C1 segment of cervical spinal cord (tissue), 14 donors: Measurements from ENCODE around the gene PDGFA.

Experiments used
- DNase-seq, 14 donors: peaks; one replicate each; lab custom pipeline; 2025; lab: John Stamatoyannopoulos, UW

The PDGFA gene

GRCh38 chr7:505171-505570, 14.5 kb downstream of the PDGFA start:
- DNase-seq = no peak

DNA sequence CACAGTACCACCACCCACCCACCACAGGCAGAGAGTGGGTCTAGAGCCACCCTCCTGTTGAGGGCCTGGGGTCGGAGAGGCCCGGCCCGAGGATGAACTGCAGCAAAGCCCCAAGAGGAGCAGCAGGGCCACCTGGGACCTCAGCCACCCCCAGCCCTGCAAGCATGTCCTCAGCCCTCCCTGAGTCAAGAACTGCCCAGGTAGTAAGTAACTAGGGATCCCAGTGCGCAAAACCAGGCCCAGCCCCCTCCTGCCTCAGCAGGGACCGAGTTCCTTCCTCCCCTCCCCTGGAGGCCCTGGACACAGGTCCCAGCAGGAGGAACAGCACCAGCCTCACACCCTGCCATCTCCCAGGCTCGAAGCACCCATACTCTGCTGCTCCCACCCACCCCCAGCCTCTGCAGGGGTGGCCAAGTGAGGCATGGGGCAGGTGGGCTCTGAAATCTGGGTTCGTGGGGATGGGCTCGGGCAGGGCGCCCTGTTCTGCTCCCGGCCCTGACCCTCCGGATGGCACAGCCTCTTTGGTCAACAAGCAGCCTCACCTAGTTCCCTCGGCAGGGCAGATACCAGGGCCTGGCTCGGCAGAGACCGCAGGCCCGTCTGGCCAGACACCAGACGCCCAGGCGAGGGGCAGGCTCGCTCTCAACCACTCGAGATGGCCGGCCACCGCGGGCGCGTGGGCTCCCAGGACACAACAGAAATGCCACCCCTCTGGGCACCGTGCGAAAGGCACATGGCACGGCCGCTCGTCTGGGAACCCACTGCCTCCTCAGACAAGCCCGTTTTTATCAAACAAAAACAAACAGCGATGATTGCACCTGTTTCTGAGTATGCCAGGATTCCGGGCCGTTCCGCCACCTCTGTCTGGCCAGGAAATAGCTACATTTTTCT, 15.2 kb downstream of the PDGFA start:
- DNase-seq = no peak

- DNase-seq = no peak
Observed at GRCh38 chr7:503575-504111, 16.0 kb downstream of the PDGFA start.

- DNase-seq = no peak
Observed at GRCh38 chr7:502296-502695, 17.4 kb downstream of the PDGFA start.

GRCh38 chr7:501526-501925, 18.1 kb downstream of the PDGFA start:
- DNase-seq = no peak

- no peak for DNase-seq
Observed at GRCh38 chr7:500521-501420, 18.9 kb downstream of the PDGFA start.

DNA sequence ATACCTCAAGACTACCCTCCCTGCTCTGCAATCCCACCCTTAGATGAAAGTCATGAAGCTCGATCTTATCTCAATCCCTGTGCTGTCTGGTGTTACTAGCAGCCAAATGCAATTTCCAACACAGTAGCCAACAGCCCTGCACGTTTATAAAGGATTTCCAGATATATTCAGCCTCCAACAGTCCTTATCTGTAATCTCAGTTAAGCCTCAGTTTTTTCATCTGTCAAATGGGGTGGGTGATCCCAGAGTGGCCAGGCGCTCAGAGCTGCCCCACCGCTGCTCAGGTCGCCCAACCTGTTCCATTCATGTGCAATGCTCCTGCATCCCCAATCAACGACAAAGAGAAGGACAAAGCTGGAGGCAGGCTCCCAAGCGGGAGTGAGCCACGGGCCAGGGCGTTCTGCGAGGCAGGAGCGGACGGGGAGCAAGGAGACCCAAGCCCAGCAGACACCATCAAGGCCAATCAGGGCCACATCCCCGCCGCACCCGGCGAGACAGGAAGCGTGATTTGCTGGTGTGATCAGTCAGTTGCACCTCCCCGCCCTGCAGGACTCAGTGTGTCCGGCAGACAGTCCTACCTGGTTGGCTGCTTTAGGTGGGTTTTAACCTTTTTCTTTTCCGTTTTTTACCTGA, 19.7 kb downstream of the PDGFA start:
- no peak for DNase-seq

DNA sequence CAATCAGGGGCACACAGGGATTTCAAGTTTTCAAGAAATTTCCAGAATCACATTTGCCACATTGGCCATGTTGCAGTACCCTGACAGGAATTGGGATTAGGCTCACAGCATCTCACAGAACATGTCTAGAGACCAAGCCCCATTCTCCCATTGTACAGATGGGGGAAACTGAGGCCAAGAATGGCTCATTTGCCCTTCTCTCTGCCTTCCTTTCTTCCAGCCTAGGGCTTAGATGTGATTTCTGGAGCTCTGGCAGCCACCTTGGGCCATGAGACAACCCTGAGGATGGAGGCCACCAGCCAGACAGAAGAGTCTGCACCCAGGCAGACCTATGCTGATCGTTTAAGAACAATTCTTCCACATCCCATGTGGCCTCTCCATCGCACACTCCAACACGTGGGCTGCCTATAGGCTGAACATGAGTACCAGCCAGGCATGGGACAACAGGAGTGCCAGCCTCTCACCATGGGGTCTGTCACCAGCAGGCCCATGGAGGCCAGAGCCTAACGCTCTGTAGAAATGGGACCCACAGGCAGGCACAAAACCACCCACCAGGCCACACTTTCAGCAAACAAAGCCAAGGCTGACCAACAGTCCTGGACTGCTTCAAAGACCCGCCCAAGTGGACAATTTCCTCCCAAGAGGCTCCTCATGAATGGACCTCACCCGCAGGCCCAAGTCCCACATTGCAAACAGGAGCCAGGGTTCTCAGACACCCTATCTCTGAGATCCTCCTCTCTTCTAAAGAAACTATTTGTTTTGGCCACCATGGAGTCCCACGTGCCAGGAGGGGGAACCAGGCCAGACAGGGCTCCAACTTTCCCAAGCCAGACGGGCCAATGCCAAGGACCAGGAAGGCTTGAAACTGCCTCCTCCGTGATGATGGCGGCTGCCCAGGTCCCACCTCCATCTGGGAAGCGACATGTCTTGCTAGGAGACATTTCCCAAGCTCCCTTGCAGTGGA, 20.7 kb downstream of the PDGFA start:
- no peak for DNase-seq

DNA sequence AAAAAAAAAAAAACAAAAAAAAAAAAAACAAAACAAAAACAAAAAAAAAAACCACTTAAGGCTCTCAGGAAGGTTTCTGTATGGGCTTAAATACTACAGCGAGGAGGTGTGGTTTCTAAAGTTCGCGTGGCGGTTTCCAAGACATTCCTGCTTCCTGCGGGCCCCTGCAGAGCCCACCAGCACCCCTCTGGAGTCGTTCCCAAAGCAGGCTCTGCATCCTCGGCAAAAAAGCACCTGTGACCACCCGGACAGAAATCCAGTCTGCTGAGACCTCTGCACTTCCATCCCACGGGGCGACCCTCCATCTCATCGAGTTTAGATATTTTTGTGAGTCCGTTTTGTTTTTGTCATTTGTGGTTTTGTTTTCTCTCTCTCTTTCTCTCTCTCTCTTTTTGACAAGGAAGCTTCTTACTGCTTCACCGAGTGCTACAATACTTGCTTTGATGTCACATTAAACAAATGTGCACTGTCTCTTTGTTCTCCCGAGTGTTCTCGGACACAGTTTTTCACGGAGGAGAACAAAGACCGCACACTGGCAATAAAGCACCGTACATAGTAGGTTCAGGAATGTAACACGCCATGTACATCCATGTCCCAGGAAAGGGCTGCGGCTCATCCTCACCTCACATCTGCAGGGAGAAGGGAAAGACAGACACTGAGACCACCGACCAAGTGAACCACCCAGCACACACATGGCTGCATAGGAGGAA, 21.5 kb downstream of the PDGFA start:
- peak in 9 of 14 donors; percentile 20 to 70 (median 57) for DNase-seq

DNA sequence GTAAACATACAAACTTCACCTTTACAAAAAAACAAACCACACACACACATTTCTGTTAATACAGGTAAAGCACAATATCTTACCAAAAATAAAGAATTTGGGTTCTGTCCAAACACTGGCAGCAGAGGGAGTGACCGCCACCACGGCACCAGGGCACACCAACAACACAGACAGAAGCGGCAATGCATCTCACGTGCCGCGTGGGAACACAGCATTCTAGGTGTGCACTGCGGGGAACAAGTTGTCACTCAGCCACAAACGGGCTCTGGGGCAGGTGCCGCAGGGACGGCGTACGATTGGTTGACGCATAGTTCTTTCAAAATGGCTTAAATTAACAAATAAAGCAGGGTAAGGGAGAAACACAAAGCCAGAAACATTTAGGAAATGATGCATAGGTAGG, 22.3 kb downstream of the PDGFA start:
- no peak for DNase-seq

DNA sequence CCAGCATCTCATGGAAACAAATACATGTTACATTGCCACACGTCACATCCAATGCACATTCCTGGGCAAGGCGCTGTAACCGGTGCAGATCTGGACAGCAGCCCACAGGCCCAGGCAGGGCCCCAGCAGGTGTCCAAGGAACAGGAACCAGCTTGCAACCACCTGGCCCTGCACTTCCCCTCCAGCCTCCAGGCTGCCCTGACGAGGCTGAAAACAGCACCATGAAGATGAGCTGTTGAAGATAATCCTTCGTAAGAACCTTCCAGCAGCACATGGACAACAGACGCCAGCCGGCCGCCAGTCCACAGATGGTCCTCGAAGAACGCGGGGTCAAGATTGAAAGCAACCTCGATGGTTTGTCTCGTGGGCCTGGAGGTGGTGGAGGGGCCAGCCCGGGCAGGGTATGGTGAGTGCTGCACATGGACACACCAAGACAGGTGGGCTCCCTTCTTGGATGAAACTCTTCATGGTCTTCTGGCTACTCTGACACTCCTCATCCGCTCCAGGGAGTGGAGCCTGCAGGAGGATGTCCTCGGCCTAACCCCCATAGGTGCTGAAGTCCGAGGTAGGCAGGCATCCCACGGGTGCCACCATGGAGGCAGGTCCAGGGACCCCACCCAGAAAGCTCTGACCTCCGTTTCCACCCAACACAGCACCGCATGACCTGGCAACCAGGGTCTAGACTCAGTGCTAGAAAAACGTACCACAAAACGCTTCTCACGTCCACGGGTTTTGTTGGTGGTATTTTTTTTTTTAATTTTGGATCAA, 22.9 kb downstream of the PDGFA start:
- DNase-seq = no peak

DNA sequence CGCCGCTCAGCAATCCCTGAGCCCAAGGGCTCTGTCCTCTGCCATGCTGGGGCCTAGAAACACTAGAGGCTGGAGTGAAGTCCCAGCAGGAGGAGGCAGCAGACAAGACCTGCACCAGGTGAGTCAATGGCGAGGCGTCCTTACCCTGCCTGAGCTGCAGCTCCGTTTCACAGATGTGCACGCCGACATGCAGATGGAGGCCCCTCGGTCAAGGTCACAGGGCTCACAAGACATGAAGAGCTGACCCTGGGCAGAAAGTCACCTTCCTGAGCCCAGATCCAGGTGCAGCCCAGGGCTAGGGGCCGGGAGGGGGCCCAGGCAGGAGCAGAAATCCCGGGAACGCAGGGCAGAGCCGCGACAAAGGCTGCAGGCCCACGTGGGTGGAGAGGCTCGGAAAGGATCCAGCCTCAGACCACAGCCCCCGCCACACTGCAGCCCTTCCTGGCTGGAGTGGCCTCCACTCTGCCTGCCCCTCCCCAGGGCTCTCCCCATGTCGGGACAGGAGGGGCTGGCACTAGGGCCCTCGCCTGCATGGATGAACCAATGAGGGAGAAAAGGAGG, 23.8 kb downstream of the PDGFA start:
- no peak for DNase-seq

- DNase-seq = no peak
Observed at GRCh38 chr7:495326-495725, 24.3 kb downstream of the PDGFA start.

DNA sequence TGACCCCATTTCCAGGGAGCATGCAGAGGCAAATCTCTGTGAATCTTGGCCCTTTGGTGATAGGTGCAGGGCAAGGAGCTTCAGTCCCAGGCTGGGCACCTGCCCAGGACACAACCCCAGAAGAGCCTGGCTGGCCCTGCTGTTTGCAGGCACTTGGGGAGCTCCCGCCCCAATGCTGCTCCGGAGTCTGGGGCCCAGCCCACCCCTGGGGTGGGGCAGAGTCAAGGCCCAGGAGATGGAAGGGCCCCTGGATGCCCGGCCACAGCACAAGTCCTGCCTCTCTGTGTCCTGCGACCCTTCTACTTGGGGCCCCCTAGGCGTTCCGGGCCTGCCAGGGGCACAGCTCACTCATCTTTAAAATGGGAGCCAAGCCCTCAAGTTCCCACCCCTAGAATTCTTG, 24.7 kb downstream of the PDGFA start:
- no peak for DNase-seq

DNA sequence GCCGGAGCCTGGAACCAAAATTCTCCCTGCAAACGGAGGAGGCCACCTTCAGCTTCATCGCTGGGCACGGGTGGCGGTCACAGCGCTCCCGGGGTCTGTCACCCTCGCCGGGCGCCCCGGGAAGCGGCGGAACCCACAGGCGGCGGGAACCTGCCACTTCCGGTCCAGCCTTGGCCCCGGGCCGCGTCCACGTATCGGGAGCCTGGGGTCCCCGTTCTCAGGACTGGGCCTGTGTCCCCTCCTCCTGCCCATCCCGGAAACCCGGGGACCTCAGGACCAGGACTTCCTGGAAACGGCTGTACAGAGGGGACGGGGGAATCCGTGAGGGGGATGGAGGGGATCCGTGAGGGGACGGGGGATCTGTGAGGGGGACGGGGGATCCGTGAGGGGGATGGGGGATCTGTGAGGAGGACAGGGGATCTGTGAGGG, 25.4 kb downstream of the PDGFA start:
- DNase-seq = no peak

DNA sequence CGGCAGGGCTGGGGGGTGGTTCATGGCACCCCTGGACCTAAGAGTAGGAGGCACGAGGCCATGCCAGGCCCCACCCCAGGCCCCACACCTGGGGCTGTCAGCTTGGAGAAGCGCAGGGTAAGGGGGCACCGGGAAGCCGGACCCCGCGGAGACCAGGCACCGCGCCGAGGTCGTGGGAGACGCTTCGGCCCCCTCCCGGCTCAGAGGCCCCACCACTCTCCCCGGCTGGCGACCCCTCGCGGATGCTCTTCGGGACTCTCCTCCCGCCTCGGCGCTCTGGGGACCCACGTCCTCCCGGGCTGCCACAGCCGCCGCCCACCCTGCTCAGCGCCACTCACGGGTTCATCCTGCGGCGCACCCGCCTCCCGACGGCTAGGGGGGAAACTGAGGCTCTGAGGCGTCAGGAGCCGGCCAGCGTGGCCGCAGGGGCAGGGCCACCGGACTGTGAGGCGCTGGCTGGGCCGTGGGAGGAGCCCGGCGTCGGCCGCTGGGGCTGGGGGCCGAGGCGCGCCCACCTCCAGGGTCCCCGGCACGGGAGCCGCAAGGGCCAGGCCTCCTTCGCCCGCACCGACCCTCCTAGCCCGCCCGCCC, 25.9 kb downstream of the PDGFA start:
- DNase-seq = no peak

- no peak for DNase-seq
Observed at GRCh38 chr7:492714-493065, 27.0 kb downstream of the PDGFA start.

DNA sequence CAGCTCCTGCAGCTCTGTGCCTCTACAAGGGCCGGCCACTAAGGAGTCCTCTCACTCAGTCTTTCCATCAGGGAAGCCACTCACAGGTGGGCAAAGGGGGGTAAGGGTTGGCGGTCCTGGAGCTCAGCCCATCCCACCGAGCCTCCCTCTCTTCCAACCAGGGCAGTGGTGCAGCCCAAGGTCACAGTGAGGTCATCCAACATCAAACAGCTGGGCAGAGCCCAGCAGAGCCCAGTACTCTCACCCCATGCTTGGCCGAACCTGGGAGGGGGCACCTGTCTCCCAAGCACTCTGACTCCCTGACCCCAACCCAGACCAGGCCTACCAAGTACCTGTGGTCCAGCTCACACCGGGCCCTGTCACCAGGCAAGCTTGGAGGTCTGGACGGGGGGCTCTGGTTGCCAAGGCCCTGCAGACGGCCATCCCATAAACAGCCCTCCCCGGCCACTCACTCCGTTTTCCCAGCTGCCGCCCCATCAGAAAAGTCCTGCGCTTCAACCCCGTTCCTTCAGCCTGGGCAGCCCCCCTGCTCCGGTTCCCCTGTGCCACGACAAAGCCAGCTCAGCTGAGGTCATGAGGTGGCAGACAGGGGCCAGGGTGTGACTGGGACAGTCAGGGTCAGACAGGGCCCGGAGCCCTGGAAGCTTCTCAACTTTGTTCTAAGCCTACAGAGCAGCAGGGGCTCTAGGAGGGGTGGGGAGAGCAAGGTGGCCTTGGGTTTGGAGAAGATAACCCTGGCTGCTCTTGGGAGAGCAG, 27.5 kb downstream of the PDGFA start:
- no peak for DNase-seq
